Lower lobe of right lung (tissue), 2 donors: ENCODE results near the gene IRS2. TPM values are rescaled to one million over a fixed set of nuclear protein-coding genes. Genes with fewer than 3 reads are reported as not detected.
"Not testable (repeated sequence)": the region's sequence is repeated elsewhere in the genome, so short reads cannot be mapped to it uniquely, and the experiment has no call there.

Experiments used
- ATAC-seq, 2 donors: fragments of 200-7000 bp; cut with Tn5 transposase; one replicate each; pipeline ENCODE4 v1.9.1; 2020 to 2022; ENCODE audit warnings: mild to moderate bottlenecking in 2 of 2, moderate library complexity in 2 of 2
- DNase-seq: peaks from one replicate; pipeline ENCODE4 v3.0.0-alpha.2; 2020
- H3K27ac ChIP-seq: fragments of 200-600 bp; one replicate; pipeline ENCODE4 v1.8.0; 2022
- H3K27me3 ChIP-seq: fragments of 200-600 bp; one replicate; pipeline ENCODE4 v1.8.0; 2022; ENCODE audit warnings: low read depth
- H3K36me3 ChIP-seq: fragments of 200-600 bp; one replicate; pipeline ENCODE4 v1.8.0; 2022; ENCODE audit warnings: mild to moderate bottlenecking
- H3K4me1 ChIP-seq: fragments of 200-600 bp; one replicate; pipeline ENCODE4 v1.8.0; 2022
- H3K4me3 ChIP-seq: fragments of 200-600 bp; one replicate; pipeline ENCODE4 v1.8.0; 2022; ENCODE audit warnings: mild to moderate bottlenecking
- H3K9me3 ChIP-seq: fragments of 200-600 bp; one replicate; pipeline ENCODE4 v1.8.0; 2022
- CTCF ChIP-seq: fragments of 200-600 bp; IDR thresholded peaks from one replicate; pipeline ENCODE4 v1.8.0; 2022; ENCODE audit warnings: antibody characterized with exemption, mild to moderate bottlenecking
- intact Hi-C: fragments of 100-400 bp; cut with DNase I; formaldehyde crosslinking; loops from one replicate; pipeline ENCODE4 v1.11.0; 2022
- total RNA-seq: library from RNA; stranded (reverse); fragmentation: NEBNext Ultra II Directional; extraction: Animal tissue kit (Norgen Biotek cat#: 25700); gene quantifications from one replicate; pipeline ENCODE4 v1.2.1, GENCODE V29; 2021
- donor health status: DM: no; HTN: yes; CAD: no; lungs with severe emphysema.

The IRS2 gene
- total RNA-seq, 1 donor from 2014 or later: 34.0 TPM

DNA sequence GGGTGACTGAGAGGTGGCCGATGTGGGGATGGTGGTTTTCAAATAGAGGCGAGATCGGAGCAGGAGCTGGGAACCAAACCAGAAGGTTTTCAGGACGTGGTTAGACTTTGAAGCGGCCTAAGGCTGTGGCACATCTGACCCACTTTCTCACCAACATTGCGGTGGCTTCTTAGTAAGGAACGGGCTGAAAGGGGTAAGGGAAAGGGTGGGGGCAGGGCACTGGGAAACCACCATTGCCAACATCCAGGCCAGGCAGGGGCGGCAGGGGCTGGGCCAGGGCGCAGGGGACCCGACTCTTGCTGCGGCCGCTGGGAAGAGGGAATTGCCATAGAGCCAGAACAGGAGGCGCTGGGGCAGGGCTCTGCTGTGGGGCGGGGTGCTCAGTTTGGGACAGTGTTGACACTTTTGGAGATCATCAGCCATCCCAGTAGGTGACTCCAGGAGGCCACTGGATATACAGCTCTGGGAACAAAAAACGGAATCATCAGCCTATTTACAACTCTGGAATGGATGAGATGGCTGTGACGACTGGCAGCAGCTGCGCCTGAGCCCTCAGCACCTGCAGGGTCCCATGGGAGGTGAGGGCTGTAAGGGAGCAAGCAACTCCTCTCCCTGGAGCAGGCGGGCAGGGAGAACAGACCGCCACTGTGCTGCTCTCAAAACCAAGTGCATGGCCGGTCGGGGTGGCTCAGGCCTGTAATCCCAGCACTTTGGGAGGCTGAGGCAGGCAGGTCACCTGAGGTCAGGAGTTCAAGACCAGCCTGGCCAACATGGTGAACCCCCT is 52.2 kb downstream of the IRS2 start:
- TF ChIP-seq CTCF: no peak
- Histone ChIP-seq H3K4me3 (no peak overlapping the region), H3K36me3 (no peaks in the 10 kb centered on the region), H3K9me3 (no peaks in the 10 kb centered on the region), H3K27ac (no peak overlapping the region), H3K4me1 (no peaks in the 10 kb centered on the region), H3K27me3 (peaks cover 8% of the 10 kb centered on the region)
- ATAC-seq (no peak), DNase-seq (no peak)
- intact Hi-C loops: no loop called here

- Histone ChIP-seq H3K4me1 (no peaks in the 10 kb centered on the region), H3K9me3 (no peaks in the 10 kb centered on the region), H3K27ac (no peak overlapping the region), H3K4me3 (no peak overlapping the region), H3K27me3 (peaks cover 8% of the 10 kb centered on the region), H3K36me3 (no peaks in the 10 kb centered on the region)
- intact Hi-C loops: no loop called here
- no peak for TF ChIP-seq CTCF
- peak in 1 of 2 donors; percentile 21 for ATAC-seq
- DNase-seq: no peak
Measured at GRCh38 chr13:109733550-109733949, 52.8 kb downstream of the IRS2 start.

- H3K36me3 ChIP-seq, H3K27me3 ChIP-seq, DNase-seq, H3K9me3 ChIP-seq, H3K27ac ChIP-seq, intact Hi-C loops, ATAC-seq, H3K4me3 ChIP-seq, H3K4me1 ChIP-seq: not testable (repeated sequence)
Measured at GRCh38 chr13:109732470-109733170, 53.8 kb downstream of the IRS2 start.

DNA sequence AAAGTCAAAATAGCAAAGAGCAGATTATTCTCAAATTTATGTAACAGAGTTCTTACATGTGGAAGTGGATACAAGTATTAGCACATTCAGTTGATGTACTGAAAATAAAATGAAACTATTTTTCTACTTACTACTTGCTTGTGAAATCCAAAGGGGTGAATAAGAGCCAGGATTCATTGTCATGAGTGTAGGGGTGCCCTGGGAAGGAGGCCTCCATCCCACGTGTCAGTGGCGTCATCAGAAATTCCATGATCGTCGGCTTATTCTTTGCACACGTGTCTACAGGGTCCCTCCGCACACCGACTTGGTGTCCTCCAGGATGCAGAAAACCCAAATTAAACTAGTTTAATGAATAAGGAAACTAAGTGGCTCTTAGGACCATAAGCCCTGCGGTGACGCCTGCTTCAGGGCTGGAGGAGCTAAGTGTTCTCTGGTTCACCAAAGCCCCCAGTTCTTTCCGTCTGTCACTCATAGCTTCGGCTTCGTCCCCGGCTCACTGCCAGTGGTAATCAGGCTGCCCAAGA is 55.5 kb downstream of the IRS2 start:
- DNase-seq: no peak
- H3K4me1 ChIP-seq: no peaks in the 10 kb centered on the region
- no peaks in the 10 kb centered on the region for H3K9me3 ChIP-seq
- ATAC-seq: no peak
- no peak for TF ChIP-seq CTCF
- no peak overlapping the region for H3K4me3 ChIP-seq
- peaks cover 8% of the 10 kb centered on the region for H3K27me3 ChIP-seq
- intact Hi-C loops: no loop called here
- H3K36me3 ChIP-seq: no peaks in the 10 kb centered on the region
- H3K27ac ChIP-seq: no peak overlapping the region

GRCh38 chr13:109728791-109729731 is 57.3 kb downstream of the IRS2 start:
- no peak for DNase-seq

More at GRCh38 chr13:109728791-109729731, 57.3 kb downstream of the IRS2 start:
- Histone ChIP-seq H3K4me1 (no peaks in the 10 kb centered on the region), H3K9me3 (no peaks in the 10 kb centered on the region), H3K27me3 (peaks cover 8% of the 10 kb centered on the region), H3K27ac (no peak overlapping the region), H3K4me3 (no peak overlapping the region), H3K36me3 (no peaks in the 10 kb centered on the region)
- no peak for ATAC-seq
- intact Hi-C loops: no loop called here
- TF ChIP-seq CTCF: no peak
